ENCODE results near the gene SLC35G3. TPM values are rescaled to one million over a fixed set of nuclear protein-coding genes. Genes with fewer than 3 reads are reported as not detected.

SLC35G3 gene
- total RNA-seq, 1 experiment from 2014 or later, result not detected

GRCh38 chr17:35242805-35243560, 48.8 kb upstream of the SLC35G3 start, which contains the start of gene SLFN5:
TSS of gene SLFN5 (plus strand) at chr17:35243072. CDS start at chr17:35258691, 15,619 bp downstream.
- Histone ChIP-seq H4K5ac (ENCODE audit: insufficient read length, low read depth, low read length) (no peak within 1 kb of the TSS), H3K27ac (ENCODE audit: insufficient read length, low read depth, low read length) (no peak within 1 kb of the TSS)
- WGBS (ENCODE audit: extremely low coverage, insufficient read length, low lambda C conversion rate), result no CpG with 5 or more reads among the region's 44 CpGs

More at GRCh38 chr17:35242805-35243560, 48.8 kb upstream of the SLC35G3 start, which contains the start of gene SLFN5:
- Histone ChIP-seq H2AFZ (ENCODE audit: low read length) (no peak within 1 kb of the TSS), H3K79me2 (ENCODE audit: insufficient read depth, low read length) (no peaks in the 10 kb centered on the region), H4K20me1 (ENCODE audit: control insufficient read depth, insufficient read depth, insufficient read length) (no peaks in the 10 kb centered on the region), H2BK12ac (ENCODE audit: insufficient read length, low read depth, low read length) (no peak within 1 kb of the TSS), H3K14ac (ENCODE audit: insufficient read depth, low read length) (no peak within 1 kb of the TSS), H3K27me3 (ENCODE audit: insufficient read depth, low read length) (no peaks in the 10 kb centered on the region), H3T11ph (ENCODE audit: low read length) (no peak within 1 kb of the TSS), H2AK5ac (ENCODE audit: insufficient read length, low read length) (no peak within 1 kb of the TSS), H3K23ac (ENCODE audit: insufficient read length, low read depth, low read length) (no peak within 1 kb of the TSS), H3K79me1 (ENCODE audit: insufficient read depth, low read depth, low read length, poor library complexity, severe bottlenecking) (no peaks in the 10 kb centered on the region), H2BK15ac (ENCODE audit: low read depth, low read length) (no peak within 1 kb of the TSS), H4K91ac (ENCODE audit: insufficient read length, low read depth, low read length) (no peak within 1 kb of the TSS), H3K9ac (ENCODE audit: extremely low read depth, insufficient read length, low read length) (peak within 1 kb of the TSS; percentile 5), H2BK120ac (ENCODE audit: low read depth, low read length, poor library complexity, severe bottlenecking) (no peak within 1 kb of the TSS), H2BK20ac (ENCODE audit: low read depth, low read length, poor library complexity, severe bottlenecking) (no peak within 1 kb of the TSS), H3K56ac (ENCODE audit: insufficient read length, low read depth, low read length) (no peak within 1 kb of the TSS), H2BK5ac (ENCODE audit: insufficient read length, low read length) (no peak within 1 kb of the TSS), H3K4me1 (ENCODE audit: insufficient read depth, low read length) (peaks cover 3% of the 10 kb centered on the region; the same call in 1 of the 2 replicates), H3K18ac (ENCODE audit: insufficient read length, low read depth, low read length) (no peak within 1 kb of the TSS), H3K4me2 (ENCODE audit: insufficient read depth, insufficient read length, low read length) (peak within 1 kb of the TSS; percentile 72), H3K9me3 (ENCODE audit: control insufficient read depth, low read depth, low read length) (no peaks in the 10 kb centered on the region), H4K8ac (replicated peaks; ENCODE audit: insufficient read length, low read depth, low read length) (no peak within 1 kb of the TSS), H3K4ac (ENCODE audit: low read depth, low read length) (no peak within 1 kb of the TSS), H3K23me2 (ENCODE audit: insufficient read length, low read depth, low read length, poor library complexity, severe bottlenecking) (peaks cover 10% of the 10 kb centered on the region)
- DNase-seq, result peak; percentile 96
- Mint-ChIP-seq H3K27ac (peak within 1 kb of the TSS; percentile 58 to 95 (median 60); a peak in 4 of 7 replicates), H3K9me3 (no peaks in the 10 kb centered on the region), H3K4me3 (peak within 1 kb of the TSS; percentile 91 to 93), H3K36me3 (ENCODE audit: insufficient read depth in 1 of 3, low read depth in 3 of 3) (0 out of 7 replicates have a peak, but pooled peaks cover 0 to 2% (median 0%) of the 10 kb centered on the region in 3 experiments), H3K27me3 (ENCODE audit: low read depth) (peaks cover 6% of the 10 kb centered on the region), H3K4me1 (peaks cover 17 to 21% of the 10 kb centered on the region in 2 experiments)
- no peak for TF ChIP-seq CTCF (conservative IDR thresholded peaks at IDR 0.05)

Measured in H9 (cell line).